HepG2 (cell line): ENCODE data around the gene CYB5A. TPM values are rescaled to one million over a fixed set of nuclear protein-coding genes. Genes with fewer than 3 reads are reported as not detected.
A peak's percentile ranks its signal among the peaks of the same experiment; 100 is the strongest.

Experiments
- ARID5B ChIP-seq: IDR thresholded peaks from 2 replicates; pipeline ENCODE4 v1.4.0; 2020; ENCODE audit warnings: mild to moderate bottlenecking, missing genetic modification reagents
- ESRRA ChIP-seq: sonication (generic); formaldehyde crosslinking; IDR thresholded peaks from 2 replicates; pipeline ENCODE4 v1.5.1; 2020; ENCODE audit warnings: mild to moderate bottlenecking, low read depth, missing genetic modification reagents
- FOXA3 ChIP-seq: IDR thresholded peaks from 2 replicates; pipeline ENCODE4 v1.6.1; 2016; ENCODE audit warnings: missing genetic modification reagents, missing compliant biosample characterization
- HINFP ChIP-seq: sonication (generic); formaldehyde crosslinking; IDR thresholded peaks from 2 replicates; pipeline ENCODE4 v1.4.0; 2020; ENCODE audit warnings: low read depth, mild to moderate bottlenecking, missing genetic modification reagents
- HNRNPUL1 ChIP-seq: fragments of 200-400 bp; formaldehyde crosslinking; IDR thresholded peaks from 2 replicates; pipeline ENCODE4 v1.6.1; 2017; ENCODE audit warnings: low read depth, mild to moderate bottlenecking, low read length, moderate library complexity
- NCOR1 ChIP-seq: fragments of 200-600 bp; sonication (generic); IDR thresholded peaks from 2 replicates; pipeline ENCODE4 v1.7.0; 2017; ENCODE audit warnings: antibody characterized with exemption, low read length, borderline replicate concordance
- NONO ChIP-seq, 2 experiments: fragments of 450-650 bp in 1 of 2; sonication (generic) in 1 of 2; formaldehyde crosslinking in 1 of 2; IDR thresholded peaks in 1 of 2; conservative IDR thresholded peaks in 1 of 2; 2 replicates each; pipeline versions ENCODE4 v1.6.1 to v1.8.0; 2017 to 2022; ENCODE audit warnings: mild to moderate bottlenecking in 1 of 2, missing genetic modification reagents in 1 of 2, moderate library complexity in 1 of 2
- NR2F6 ChIP-seq, 2 experiments: IDR thresholded peaks; 2 replicates each; pipeline ENCODE4 v1.6.1; 2016; ENCODE audit warnings: antibody characterized with exemption in 1 of 2, mild to moderate bottlenecking in 1 of 2
- PHF8 ChIP-seq: sonication (generic); formaldehyde crosslinking; IDR thresholded peaks from 2 replicates; pipeline ENCODE4 v1.5.0; 2020; ENCODE audit warnings: missing genetic modification reagents
- RNF2 ChIP-seq: fragments of 450-650 bp; conservative IDR thresholded peaks from 2 replicates; pipeline ENCODE4 v1.6.1; 2016; ENCODE audit warnings: low read depth
- SATB2 ChIP-seq: sonication (generic); formaldehyde crosslinking; IDR thresholded peaks from 2 replicates; pipeline ENCODE4 v1.5.0; 2020; ENCODE audit warnings: missing genetic modification reagents
- SMC3 ChIP-seq: IDR thresholded peaks from 2 replicates; pipeline ENCODE4 v1.6.1; 2011; ENCODE audit warnings: low read length, improper control_type of control experiment
- ZNF160 ChIP-seq: sonication (generic); formaldehyde crosslinking; IDR thresholded peaks from 2 replicates; pipeline ENCODE4 v1.8.0; 2022; ENCODE audit warnings: mild to moderate bottlenecking, inconsistent platforms, missing genetic modification reagents
- ZNF207 ChIP-seq: fragments of 450-650 bp; IDR thresholded peaks from 2 replicates; pipeline ENCODE4 v1.6.1; 2016; ENCODE audit warnings: antibody characterized with exemption, borderline replicate concordance
- ZNF337 ChIP-seq: sonication (generic); formaldehyde crosslinking; IDR thresholded peaks from 2 replicates; pipeline ENCODE4 v1.5.1; 2020; ENCODE audit warnings: missing genetic modification reagents, low read depth, mild to moderate bottlenecking, borderline replicate concordance
- ZNF430 ChIP-seq: sonication (generic); formaldehyde crosslinking; IDR thresholded peaks from 2 replicates; pipeline ENCODE4 v1.9.0; 2021; ENCODE audit warnings: mild to moderate bottlenecking, missing genetic modification reagents
- ZNF510 ChIP-seq: sonication (generic); formaldehyde crosslinking; IDR thresholded peaks from 2 replicates; pipeline ENCODE4 v1.4.0; 2020; ENCODE audit warnings: low read depth, mild to moderate bottlenecking, missing genetic modification reagents
- ZNF564 ChIP-seq: sonication (generic); formaldehyde crosslinking; IDR thresholded peaks from 2 replicates; pipeline ENCODE4 v1.8.1; 2023; ENCODE audit warnings: mild to moderate bottlenecking, missing genetic modification reagents
- ZNF672 ChIP-seq: sonication (generic); formaldehyde crosslinking; IDR thresholded peaks from 2 replicates; pipeline ENCODE4 v1.8.1; 2022; ENCODE audit warnings: missing genetic modification reagents
- ZNF691 ChIP-seq: sonication (generic); formaldehyde crosslinking; IDR thresholded peaks from 2 replicates; pipeline ENCODE4 v1.4.0; 2020; ENCODE audit warnings: missing genetic modification reagents, low read depth, mild to moderate bottlenecking, borderline replicate concordance
- ZNF704 ChIP-seq: sonication (generic); formaldehyde crosslinking; IDR thresholded peaks from 2 replicates; pipeline ENCODE4 v1.8.1; 2023; ENCODE audit warnings: mild to moderate bottlenecking, inconsistent platforms, moderate library complexity, missing genetic modification reagents, borderline replicate concordance
- polyA plus RNA-seq, 8 experiments: library from polyadenylated mRNA; depleted of rRNA in 3 of 8; stranded (reverse) in 7 of 8; unstranded in 1 of 8; fragments of >200 nt; fragmentation: Illumina TruSeq in 4 of 8; extraction: Trizol in 4 of 8; gene quantifications; 2 replicates each; pipeline versions ENCODE4 v1.2.1 to v1.2.3, GENCODE V29; 2011 to 2016; ENCODE audit warnings: low read depth in 4 of 8, missing spikeins in 1 of 8, mixed read lengths in 1 of 8; ENCODE audit not compliant: insufficient read depth in 1 of 8
- total RNA-seq, 5 experiments: library from RNA; depleted of rRNA; stranded (reverse); fragments of >200 nt; fragmentation: Illumina TruSeq; extraction: Trizol; gene quantifications; 2 replicates each; pipeline ENCODE4 v1.2.3, GENCODE V29; 2016; ENCODE audit warnings: low read depth in 1 of 5

Gene CYB5A
- total and polyA plus RNA-seq, 2 of the 13 experiments (the other 11 are each of a cell fraction or from before 2014, with no cell fraction given): 215 to 356 TPM

- no peak for TF ChIP-seq ZNF430 (CRISPR knock-in tag)
- TF ChIP-seq NONO (IDR thresholded peaks at IDR 0.05): no peak
- 0 out of 2 replicates have a peak, but pooled peaks have one; percentile 61 for TF ChIP-seq NONO (CRISPR knock-in tag; conservative IDR thresholded peaks at IDR 0.05)
- TF ChIP-seq ZNF672 (CRISPR knock-in tag): no peak
- TF ChIP-seq NR2F6 (IDR thresholded peaks at IDR 0.05): peak; percentile 60
- peak; percentile 51; the same call in 1 of the 2 replicates for TF ChIP-seq NR2F6 (CRISPR knock-in tag; IDR thresholded peaks at IDR 0.05)
- TF ChIP-seq PHF8 (CRISPR knock-in tag): no peak
- no peak for TF ChIP-seq ESRRA (CRISPR knock-in tag)
- no peak for TF ChIP-seq ZNF564 (CRISPR knock-in tag)
- TF ChIP-seq ZNF160 (CRISPR knock-in tag): no peak
- TF ChIP-seq ZNF207: no peak
- TF ChIP-seq NCOR1: no peak; the same call in 1 of the 2 replicates
- no peak for TF ChIP-seq ZNF510 (CRISPR knock-in tag)
- peak; percentile 58 for TF ChIP-seq FOXA3 (CRISPR knock-in tag)
- TF ChIP-seq RNF2: no peak
- TF ChIP-seq HINFP (CRISPR knock-in tag): 0 out of 2 replicates have a peak, but pooled peaks have one; percentile 52
- no peak for TF ChIP-seq ZNF704 (CRISPR knock-in tag)
- TF ChIP-seq ARID5B (CRISPR knock-in tag): peak; percentile 77
- no peak for TF ChIP-seq SMC3
- 0 out of 2 replicates have a peak, but pooled peaks have one; percentile 33 for TF ChIP-seq ZNF337 (CRISPR knock-in tag)
- TF ChIP-seq SATB2 (CRISPR knock-in tag): 0 out of 2 replicates have a peak, but pooled peaks have one; percentile 39
- TF ChIP-seq ZNF691 (CRISPR knock-in tag): no peak
- no peak for TF ChIP-seq HNRNPUL1
Observed at GRCh38 chr18:74225193-74225840, 66.4 kb downstream of the CYB5A start (continued).
